H7 (cell line): ENCODE data around the gene PTMS. TPM values are rescaled to one million over a fixed set of nuclear protein-coding genes. Genes with fewer than 3 reads are reported as not detected.

Experiments used
- DNase-seq: peaks from one replicate; pipeline ENCODE4 v3.0.0; 2012
- H3K27me3 ChIP-seq: 2 replicates; pipeline ENCODE4 v1.6.0; 2011; ENCODE audit warnings: mild to moderate bottlenecking, low read length; ENCODE audit not compliant: control insufficient read depth, insufficient read depth
- H3K36me3 ChIP-seq: replicated peaks from 2 replicates; pipeline ENCODE4 v1.5.1; 2011; ENCODE audit warnings: low read length; ENCODE audit not compliant: control insufficient read depth, insufficient read depth
- H3K4me3 ChIP-seq: 2 replicates; pipeline ENCODE4 v1.5.1; 2011; ENCODE audit warnings: low read depth, mild to moderate bottlenecking, control low read depth, low read length, moderate library complexity; ENCODE audit not compliant: insufficient read depth
- total RNA-seq: library from RNA; depleted of rRNA; stranded (reverse); fragments of >200 nt; shearing (Covaris generic); gene quantifications from 2 replicates; pipeline ENCODE4 v1.2.3, GENCODE V29; 2014; rRNA removed

The PTMS gene
- total RNA-seq, 1 experiment from 2014 or later = 237 TPM

DNA sequence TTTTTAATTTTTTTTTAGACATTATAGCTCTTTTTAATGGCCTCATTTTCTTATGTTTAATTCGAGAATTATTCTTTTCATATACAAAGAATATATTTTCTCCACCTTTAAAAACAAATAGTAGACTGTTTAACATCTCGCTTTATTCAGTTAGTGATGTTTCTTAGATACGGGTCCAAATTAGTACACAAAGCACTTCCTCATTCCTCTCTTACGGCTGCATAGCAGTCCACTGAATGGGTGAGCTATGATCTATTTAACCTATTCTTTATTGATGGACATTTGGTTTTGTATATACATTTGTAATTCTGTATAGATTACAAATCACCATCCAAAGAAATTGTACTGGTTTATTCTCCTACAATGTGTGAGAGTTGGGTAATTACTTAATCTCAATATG, 47.2 kb downstream of the PTMS start:
- H3K36me3 ChIP-seq = no peaks in the 10 kb centered on the region
- DNase-seq = no peak
- H3K27me3 ChIP-seq = peaks cover 8% of the 10 kb centered on the region
- no peak overlapping the region for H3K4me3 ChIP-seq

DNA sequence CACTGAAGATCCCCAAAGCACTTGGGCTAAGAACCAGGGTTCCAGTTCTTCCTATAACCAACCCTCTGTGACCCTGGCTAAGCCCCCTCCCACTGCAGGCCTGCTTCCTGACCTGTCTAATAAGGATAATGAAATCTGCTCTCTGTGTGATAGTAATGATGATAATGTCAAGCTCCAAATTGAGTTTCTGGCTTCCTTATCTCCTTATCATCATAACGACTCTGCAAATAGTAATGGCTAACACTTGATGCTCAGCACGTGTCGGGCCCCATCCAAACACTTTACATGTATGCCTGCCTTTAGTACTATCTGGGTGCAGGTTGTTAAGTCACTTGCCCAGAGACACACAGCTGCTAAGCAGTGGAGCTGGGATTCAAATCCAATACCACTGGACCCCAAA, 50.4 kb downstream of the PTMS start:
- DNase-seq = no peak
- no peak overlapping the region for H3K4me3 ChIP-seq
- H3K36me3 ChIP-seq = no peaks in the 10 kb centered on the region
- H3K27me3 ChIP-seq = peaks cover 20% of the 10 kb centered on the region

DNA sequence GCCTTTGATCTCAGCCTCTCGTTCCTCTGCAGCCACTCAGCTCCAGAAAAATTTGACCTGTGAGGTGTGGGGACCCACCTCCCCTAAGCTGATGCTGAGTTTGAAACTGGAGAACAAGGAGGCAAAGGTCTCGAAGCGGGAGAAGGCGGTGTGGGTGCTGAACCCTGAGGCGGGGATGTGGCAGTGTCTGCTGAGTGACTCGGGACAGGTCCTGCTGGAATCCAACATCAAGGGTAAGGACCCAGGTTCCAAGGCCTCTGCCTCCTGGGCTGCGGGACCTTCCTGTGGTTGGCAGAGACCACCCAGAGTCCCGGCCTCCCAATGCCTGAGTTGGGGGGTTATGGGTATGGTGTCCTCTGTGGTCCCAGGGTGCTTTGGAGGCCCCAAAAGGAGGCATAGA, 50.9 kb downstream of the PTMS start:
- Histone ChIP-seq H3K4me3 (no peak overlapping the region), H3K36me3 (no peaks in the 10 kb centered on the region), H3K27me3 (peaks cover 24% of the 10 kb centered on the region)
- DNase-seq = no peak

DNA sequence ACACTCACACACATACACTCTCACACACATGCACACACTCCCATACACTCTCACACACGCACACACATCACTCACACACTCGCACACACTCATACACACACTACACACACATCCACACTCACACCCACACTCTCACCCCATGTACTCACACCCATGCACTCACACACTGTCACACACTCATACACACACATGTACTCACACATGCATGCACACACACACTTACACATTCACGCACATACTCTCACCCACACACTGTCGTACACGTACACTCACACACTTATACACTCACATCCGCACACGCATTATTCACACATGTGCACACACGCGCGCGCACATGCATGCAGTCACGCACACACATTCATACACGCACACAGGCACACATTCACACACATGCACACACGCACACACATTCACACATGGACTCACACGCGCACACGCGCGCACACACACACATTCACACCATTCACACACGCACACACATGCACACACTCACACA, 51.5 kb downstream of the PTMS start:
- peaks cover 30% of the 10 kb centered on the region for H3K27me3 ChIP-seq
- no peak for DNase-seq
- no peak overlapping the region for H3K4me3 ChIP-seq
- no peaks in the 10 kb centered on the region for H3K36me3 ChIP-seq

DNA sequence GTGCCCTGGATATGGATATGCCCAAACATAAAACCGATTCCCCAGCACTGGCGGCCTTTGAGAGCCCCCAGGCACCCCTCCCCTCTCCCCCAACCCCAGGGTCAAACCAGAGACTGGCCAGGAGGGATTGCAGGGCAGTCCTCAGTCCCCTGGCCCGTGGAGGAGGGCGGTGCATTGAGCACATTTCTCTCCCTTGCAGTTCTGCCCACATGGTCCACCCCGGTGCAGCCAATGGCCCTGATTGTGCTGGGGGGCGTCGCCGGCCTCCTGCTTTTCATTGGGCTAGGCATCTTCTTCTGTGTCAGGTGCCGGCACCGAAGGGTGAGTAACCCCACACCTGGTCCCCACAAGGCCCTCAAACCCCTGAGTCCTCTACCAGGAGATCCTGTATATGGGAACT, 52.1 kb downstream of the PTMS start:
- DNase-seq = peak; percentile 83
- H3K27me3 ChIP-seq = peaks cover 36% of the 10 kb centered on the region
- H3K4me3 ChIP-seq = no peak overlapping the region
- no peaks in the 10 kb centered on the region for H3K36me3 ChIP-seq

DNA sequence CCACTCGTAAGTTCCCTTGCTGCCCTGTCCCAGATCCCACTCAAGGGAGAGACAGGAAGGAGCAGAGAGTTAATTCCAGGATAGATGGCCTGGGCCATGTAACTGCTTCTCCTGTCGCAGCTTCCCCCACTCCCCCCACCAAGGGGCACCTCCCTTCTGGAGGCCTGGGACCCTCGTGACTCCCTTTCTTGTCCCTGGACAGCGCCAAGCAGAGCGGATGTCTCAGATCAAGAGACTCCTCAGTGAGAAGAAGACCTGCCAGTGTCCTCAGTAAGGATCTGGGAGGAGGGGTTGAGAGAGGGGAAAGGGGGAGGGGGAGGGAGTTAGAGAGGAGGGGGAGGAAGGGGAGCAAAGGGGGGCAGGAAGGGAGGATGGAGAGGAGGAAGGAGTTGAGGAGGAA, 52.5 kb downstream of the PTMS start:
- H3K4me3 ChIP-seq = no peak overlapping the region
- peaks cover 40% of the 10 kb centered on the region for H3K27me3 ChIP-seq
- peak; percentile 42 for DNase-seq
- no peaks in the 10 kb centered on the region for H3K36me3 ChIP-seq

DNA sequence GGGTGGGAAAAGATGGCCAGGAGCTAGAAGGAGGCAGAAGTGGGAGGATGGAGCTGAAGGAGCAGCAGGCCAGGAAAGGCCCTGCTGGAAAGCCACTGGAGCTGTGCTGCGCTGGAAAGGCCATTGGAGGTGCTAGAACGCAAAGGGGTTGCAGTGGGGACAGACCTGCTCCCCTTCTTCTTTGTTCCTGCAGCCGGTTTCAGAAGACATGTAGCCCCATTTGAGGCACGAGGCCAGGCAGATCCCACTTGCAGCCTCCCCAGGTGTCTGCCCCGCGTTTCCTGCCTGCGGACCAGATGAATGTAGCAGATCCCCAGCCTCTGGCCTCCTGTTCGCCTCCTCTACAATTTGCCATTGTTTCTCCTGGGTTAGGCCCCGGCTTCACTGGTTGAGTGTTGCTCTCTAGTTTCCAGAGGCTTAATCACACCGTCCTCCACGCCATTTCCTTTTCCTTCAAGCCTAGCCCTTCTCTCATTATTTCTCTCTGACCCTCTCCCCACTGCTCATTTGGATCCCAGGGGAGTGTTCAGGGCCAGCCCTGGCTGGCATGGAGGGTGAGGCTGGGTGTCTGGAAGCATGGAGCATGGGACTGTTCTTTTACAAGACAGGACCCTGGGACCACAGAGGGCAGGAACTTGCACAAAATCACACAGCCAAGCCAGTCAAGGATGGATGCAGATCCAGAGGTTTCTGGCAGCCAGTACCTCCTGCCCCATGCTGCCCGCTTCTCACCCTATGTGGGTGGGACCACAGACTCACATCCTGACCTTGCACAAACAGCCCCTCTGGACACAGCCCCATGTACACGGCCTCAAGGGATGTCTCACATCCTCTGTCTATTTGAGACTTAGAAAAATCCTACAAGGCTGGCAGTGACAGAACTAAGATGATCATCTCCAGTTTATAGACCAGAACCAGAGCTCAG, 53.2 kb downstream of the PTMS start:
- Histone ChIP-seq H3K27me3 (peaks cover 44% of the 10 kb centered on the region), H3K4me3 (no peak overlapping the region), H3K36me3 (no peaks in the 10 kb centered on the region)
- DNase-seq = peak; percentile 52

DNA sequence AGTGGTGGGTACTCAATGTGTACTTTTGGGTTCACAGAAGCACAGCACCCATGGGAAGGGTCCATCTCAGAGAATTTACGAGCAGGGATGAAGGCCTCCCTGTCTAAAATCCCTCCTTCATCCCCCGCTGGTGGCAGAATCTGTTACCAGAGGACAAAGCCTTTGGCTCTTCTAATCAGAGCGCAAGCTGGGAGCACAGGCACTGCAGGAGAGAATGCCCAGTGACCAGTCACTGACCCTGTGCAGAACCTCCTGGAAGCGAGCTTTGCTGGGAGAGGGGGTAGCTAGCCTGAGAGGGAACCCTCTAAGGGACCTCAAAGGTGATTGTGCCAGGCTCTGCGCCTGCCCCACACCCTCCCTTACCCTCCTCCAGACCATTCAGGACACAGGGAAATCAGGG, 54.0 kb downstream of the PTMS start:
- DNase-seq = peak; percentile 31
- Histone ChIP-seq H3K36me3 (no peaks in the 10 kb centered on the region), H3K27me3 (peaks cover 48% of the 10 kb centered on the region), H3K4me3 (no peak overlapping the region)

Other genes starting within 250 kb of the PTMS start
- gene GAPDH, start 231.8 kb upstream of the PTMS start, total RNA-seq = 6,920 and 8,270 TPM in 2 replicates
- gene IFFO1, start 210.3 kb upstream of the PTMS start, total RNA-seq = 15.1 and 18.2 TPM in 2 replicates
- gene NOP2, start 198.1 kb upstream of the PTMS start, total RNA-seq = 64.2 and 68.8 TPM in 2 replicates
- gene CHD4, start 159.0 kb upstream of the PTMS start, total RNA-seq = 236 and 245 TPM in 2 replicates
- gene LPAR5, start 130.4 kb upstream of the PTMS start, total RNA-seq = 0.04 TPM in 1 of 2 replicates, not detected in the other
- 0.80 and 3.6 TPM in 2 replicates for gene ACRBP, start 118.9 kb upstream of the PTMS start, total RNA-seq
- gene ING4, start 103.2 kb upstream of the PTMS start, total RNA-seq = 26.9 and 31.2 TPM in 2 replicates
- gene ZNF384, start 77.0 kb upstream of the PTMS start, total RNA-seq = 34.4 and 40.3 TPM in 2 replicates
- gene PIANP, start 65.5 kb upstream of the PTMS start, total RNA-seq = 0.42 and 1.4 TPM in 2 replicates
- 72.1 and 77.6 TPM in 2 replicates for gene COPS7A, start 42.3 kb upstream of the PTMS start, total RNA-seq
- 293 and 322 TPM in 2 replicates for gene MLF2, start 13.2 kb upstream of the PTMS start, total RNA-seq
- 0.35 and 2.0 TPM in 2 replicates for gene LAG3, start 6.2 kb downstream of the PTMS start, total RNA-seq
- gene CD4, start 23.2 kb downstream of the PTMS start, total RNA-seq = 0.66 and 0.81 TPM in 2 replicates
- gene GPR162, start 55.5 kb downstream of the PTMS start, total RNA-seq = 5.4 and 7.0 TPM in 2 replicates
- 38.0 and 46.9 TPM in 2 replicates for gene P3H3, start 62.0 kb downstream of the PTMS start, total RNA-seq
- gene GNB3, start 74.6 kb downstream of the PTMS start, total RNA-seq = 1.5 and 5.5 TPM in 2 replicates
- 85.6 and 115 TPM in 2 replicates for gene CDCA3, start 84.9 kb downstream of the PTMS start, total RNA-seq
- gene USP5, start 85.8 kb downstream of the PTMS start, total RNA-seq = 103 and 112 TPM in 2 replicates
- 1,353 and 1,607 TPM in 2 replicates for gene TPI1, start 101.2 kb downstream of the PTMS start, total RNA-seq
- gene SPSB2, start 106.9 kb downstream of the PTMS start, total RNA-seq = 28.7 and 29.4 TPM in 2 replicates
- gene LRRC23, start 138.5 kb downstream of the PTMS start, total RNA-seq = 4.6 and 5.7 TPM in 2 replicates
- 47.4 and 59.0 TPM in 2 replicates for gene ENO2, start 148.2 kb downstream of the PTMS start, total RNA-seq
- 11.4 and 13.4 TPM in 2 replicates for gene ATN1, start 161.6 kb downstream of the PTMS start, total RNA-seq
- gene RNU7-1, start 177.5 kb downstream of the PTMS start, total RNA-seq = not detected in 2 replicates
- gene C12orf57, start 177.7 kb downstream of the PTMS start, total RNA-seq = 136 and 153 TPM in 2 replicates
- gene PTPN6, start 185.0 kb downstream of the PTMS start, total RNA-seq = 25.0 and 34.3 TPM in 2 replicates
- gene PHB2, start 204.3 kb downstream of the PTMS start, total RNA-seq = 482 and 560 TPM in 2 replicates
- gene EMG1, start 204.6 kb downstream of the PTMS start, total RNA-seq = 56.6 and 59.5 TPM in 2 replicates